Tongue (tissue), 2 donors: ENCODE measurements around the gene SYNPO. TPM values are rescaled to one million over a fixed set of nuclear protein-coding genes. Genes with fewer than 3 reads are reported as not detected.
A peak's percentile ranks its signal among the peaks of the same experiment; 100 is the strongest.

Experiments
- DNase-seq: peaks from one replicate; pipeline ENCODE4 v3.0.0-alpha.2; 2015
- total RNA-seq: library from RNA; depleted of rRNA; stranded (reverse); fragments of >200 nt; gene quantifications from one replicate; pipeline ENCODE4 v1.2.3, GENCODE V29; 2014

The SYNPO gene
- total RNA-seq, 1 donor from 2014 or later: 36.6 TPM

DNA sequence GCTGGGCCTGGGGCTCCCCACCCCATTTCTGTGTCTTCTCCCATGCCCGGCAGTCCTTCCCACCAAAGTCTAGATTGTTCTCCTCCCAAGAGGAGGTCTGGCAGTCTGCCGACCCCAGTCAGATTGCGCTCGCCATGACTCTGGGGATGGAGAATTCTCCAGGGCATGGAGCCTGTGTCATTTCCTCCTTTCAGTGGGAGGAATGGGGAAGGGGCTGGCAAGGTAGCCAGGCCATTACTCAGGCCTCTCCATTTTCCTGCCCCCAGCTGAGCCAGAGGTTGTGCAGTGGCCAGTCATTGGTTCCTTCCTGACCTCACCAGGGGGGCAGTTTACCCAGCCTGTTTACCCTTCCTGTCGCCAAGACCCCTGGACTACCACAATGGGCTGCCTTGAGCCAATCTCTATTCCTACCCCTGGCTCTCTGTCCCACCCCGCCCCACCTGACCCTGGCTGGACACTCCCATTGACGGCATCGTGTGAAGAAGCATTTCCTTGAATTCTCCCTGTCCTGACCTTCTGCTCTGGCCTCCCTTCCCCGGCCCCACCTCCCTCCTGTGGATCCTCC, 628 bp downstream of the SYNPO start:
- no peak for DNase-seq

DNA sequence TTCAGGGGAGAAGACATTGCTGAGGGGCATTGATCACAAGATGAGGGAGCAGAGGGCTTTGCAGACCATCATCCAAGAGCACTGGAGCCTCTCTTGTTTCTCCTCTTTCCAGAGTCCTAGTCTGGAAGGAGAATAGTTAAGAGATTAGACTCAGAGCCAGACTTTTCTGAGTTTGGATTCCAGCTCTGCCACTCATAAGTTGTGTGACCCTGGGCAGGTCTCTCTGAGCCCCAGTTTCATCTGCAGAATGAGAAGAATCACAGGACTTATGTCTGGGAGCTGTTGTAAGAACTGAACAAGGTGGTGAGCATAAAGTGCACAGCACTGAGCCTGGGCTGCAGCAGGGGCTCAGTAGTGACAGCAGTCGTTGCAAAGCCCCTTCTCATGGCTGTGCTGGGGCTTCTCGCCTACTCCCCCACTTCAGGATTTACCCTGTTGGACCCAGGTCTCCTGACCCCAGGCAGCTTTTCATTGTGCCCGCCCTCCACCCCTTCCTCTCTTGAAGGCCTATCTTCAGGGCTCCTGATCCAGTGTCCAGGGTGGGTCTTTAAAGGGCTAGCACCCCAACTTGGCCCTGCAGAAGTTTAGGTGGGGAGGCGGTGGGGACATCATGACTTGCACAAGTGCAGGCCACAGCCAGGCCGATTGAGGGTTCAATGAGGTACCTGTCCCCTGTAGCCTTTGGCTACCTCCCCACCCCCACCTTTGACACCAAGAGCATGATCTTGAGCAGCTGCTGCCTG, 1.5 kb downstream of the SYNPO start:
- no peak for DNase-seq

DNA sequence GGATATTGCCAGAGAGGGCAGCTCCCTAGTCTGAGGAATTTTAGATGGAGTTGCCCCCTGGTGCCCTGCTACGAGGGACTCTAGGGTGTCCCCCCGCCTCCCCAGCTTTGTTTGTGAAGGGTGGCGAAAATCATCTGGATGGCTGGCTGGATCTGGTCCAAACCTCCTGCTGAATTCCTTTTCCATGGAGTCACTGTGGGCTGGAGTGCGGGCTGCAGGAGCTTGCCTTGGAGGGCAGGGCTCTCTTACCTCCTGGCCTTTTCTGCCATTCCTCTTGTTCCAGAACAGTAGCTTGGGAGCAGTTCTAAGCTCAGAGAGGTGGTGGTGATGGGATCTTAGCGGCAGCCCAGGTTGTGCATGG, 2.1 kb downstream of the SYNPO start:
- DNase-seq: peak; percentile 89

DNA sequence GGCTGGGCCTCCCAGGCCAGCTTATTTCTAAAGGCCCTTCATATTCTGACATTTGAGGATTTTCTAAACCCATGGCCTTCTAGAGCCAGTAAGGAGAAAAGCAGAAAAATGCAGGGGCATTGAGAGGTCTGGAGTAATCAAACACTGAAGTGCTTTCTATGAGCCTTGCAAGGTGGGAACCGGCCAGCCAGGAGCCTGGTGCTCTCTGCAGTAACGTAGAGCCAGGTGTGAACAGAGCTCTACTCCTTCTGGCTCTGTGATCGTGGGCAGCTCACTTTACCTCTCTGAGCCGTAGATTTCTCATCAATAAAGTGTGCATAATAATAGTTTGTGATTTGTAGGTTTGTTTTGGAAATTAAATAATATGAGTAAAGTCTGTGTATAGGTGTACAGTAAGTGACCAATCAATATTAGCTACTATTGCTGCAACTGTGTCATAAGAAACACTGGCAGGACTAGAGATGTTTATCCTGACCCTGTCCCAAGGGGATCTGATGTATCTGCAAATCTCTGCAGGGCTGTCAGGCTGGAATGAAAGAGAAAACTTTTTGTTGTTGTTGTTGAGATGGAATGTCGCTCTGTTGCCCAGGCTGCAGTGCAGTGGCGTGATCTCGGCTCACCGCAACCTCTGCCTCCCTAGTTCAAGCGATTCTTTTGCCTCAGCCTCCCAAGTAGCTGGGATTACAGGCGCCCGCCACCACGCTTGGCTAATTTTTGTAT, 2.7 kb downstream of the SYNPO start:
- no peak for DNase-seq

DNA sequence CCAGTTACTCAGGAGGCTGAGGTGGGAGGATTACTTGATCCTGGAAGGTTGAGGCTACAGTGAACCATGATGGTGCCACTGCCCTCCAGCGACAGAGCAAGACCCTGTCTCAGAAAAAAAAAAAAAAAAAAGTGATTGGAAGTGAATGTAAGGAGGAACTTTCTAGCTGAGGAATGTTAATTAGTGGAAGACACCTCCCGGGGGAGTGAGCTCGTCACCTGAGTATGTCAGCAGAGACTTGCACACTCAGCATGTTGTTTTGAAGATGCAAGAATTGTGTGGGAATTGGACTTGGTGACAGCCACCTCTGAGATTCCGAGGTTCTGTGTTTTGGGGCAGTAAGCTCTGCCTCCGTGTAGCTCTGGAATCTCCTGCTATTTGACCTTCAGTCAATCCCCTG, 3.6 kb downstream of the SYNPO start:
- no peak for DNase-seq

DNA sequence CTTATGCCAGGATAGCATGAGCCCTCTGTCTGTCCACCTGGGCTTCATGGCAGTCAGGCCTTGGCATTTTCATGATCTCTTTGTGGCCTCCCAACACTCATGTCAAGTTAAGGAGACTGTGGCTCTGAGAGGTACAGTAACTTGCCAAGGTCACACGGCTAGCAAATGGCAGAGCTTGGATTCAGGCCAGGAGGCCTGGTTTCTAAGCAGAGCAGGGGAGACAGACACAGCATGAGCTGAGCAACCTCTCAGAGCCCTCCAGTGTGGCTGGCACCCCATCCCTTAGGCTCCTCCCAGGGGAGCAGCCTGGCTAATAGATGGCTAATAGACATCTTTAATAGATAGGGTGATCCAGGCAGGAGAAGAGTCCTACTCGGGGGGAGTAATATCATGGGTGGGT, 4.1 kb downstream of the SYNPO start:
- no peak for DNase-seq

DNA sequence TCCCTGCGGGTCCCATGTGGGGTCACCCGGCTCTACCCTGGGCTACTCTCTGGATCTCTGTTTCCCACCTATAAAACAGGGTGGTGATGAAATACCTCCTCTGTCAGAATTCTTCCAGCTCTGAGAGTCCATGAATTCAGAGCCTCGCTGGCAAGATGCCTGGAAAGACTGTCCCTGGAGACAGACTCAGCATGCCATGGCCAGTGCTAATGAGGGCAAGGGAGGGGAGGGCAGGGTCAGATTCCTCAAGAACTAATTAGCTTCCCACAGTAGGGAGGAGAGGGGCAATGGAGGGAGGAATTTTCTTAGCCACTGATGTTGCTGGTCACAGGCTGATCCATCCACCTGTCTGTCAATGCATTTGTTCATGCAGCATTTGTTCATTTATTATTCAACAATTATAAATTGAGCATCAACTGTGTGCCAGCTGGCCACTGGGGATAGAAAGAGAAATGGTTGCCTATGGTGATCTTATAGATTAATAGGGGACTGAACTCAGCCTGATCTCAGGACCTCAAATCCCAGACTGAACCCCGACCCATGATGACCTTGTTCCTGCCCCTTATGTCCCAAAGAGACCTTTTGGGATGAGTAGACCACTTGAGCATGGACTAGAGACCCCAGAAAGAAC, 4.7 kb downstream of the SYNPO start:
- DNase-seq: peak; percentile 77

DNA sequence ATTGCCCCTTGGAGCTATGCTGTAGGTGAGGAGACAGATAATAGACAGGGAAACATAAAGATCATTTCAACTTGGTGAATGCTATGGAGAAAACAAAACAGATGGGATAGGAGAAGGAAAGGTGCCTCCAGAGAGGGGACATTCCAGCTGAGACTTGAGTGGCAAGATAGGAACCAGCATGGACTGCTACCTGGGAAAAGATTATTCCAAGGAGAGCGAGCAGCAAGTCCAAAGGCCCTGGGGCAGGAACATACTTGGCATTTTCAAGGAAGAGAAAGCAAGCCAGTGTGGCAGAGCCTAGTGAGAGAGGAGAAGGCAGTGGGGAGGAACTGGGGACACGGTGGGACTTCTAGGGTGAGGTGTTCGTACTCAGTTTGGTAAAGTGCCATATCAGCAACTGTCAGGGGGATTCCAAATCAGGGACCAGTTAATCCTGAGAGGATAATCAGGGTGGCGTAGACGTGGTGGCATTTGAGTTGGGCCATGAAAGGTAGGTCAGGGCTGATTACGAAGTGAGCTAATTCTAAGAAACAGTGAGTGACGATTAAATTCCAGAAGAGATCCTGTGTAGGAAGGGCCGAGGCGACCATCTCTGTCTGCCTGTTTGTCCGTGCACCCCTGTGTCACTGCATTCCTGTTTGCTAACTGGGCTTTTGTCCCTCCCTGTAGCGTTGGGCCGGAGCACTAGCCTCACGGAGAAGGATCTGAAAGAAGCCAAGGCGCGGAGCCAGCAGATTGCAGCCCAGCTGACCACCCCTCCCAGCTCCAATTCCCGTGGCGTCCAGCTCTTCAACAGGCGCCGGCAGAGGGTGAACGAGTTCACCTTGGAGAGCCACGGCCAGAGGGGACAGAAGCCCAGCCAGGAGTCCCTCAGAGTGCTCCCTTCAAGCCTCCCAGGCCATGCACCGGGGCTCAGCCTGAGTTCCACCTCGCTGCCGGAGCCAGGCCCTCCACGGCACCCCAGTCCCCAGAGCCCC, 7.1 kb downstream of the SYNPO start:
- no peak for DNase-seq

DNA sequence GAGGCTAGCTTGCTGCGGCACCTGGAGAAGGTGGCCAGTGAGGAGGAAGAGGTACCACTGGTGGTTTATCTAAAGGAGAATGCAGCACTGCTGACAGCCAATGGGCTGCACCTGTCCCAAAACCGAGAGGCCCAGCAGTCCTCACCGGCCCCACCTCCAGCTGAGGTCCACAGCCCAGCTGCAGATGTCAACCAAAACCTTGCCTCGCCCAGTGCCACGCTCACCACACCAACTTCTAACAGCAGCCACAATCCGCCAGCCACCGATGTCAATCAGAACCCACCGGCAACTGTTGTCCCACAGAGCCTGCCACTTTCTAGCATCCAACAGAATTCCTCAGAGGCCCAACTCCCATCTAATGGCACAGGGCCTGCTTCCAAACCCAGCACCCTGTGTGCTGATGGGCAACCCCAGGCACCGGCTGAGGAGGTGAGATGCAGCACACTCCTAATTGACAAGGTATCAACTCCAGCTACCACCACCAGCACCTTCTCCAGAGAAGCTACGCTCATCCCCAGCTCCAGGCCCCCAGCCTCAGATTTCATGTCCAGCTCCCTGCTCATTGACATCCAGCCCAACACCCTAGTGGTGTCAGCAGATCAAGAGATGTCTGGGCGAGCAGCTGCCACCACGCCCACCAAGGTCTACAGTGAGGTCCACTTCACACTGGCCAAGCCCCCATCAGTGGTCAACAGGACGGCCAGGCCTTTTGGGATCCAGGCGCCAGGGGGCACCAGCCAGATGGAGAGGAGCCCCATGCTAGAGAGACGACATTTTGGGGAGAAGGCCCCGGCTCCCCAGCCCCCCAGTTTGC, 8.0 kb downstream of the SYNPO start:
- DNase-seq: no peak

DNA sequence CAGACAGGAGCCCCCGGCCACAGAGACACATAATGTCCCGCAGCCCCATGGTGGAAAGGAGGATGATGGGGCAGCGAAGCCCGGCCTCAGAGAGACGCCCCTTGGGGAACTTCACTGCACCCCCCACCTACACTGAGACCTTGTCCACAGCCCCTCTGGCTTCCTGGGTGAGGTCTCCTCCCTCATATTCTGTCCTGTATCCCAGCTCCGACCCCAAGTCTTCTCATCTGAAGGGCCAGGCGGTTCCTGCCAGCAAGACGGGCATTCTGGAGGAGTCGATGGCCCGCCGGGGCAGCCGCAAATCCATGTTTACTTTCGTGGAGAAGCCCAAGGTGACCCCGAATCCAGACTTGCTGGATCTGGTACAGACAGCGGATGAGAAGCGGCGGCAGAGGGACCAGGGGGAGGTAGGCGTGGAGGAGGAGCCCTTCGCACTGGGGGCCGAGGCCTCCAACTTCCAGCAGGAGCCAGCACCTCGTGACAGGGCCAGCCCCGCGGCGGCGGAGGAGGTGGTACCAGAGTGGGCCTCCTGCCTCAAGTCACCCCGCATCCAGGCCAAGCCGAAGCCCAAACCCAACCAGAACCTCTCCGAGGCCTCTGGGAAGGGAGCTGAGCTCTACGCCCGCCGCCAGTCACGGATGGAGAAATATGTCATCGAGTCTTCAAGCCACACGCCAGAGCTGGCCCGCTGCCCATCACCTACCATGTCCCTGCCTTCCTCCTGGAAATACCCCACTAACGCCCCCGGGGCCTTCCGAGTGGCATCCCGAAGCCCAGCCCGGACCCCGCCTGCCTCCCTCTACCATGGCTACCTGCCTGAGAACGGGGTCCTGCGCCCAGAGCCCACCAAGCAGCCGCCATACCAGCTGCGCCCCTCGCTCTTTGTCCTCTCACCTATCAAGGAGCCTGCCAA, 8.9 kb downstream of the SYNPO start:
- DNase-seq: no peak

DNA sequence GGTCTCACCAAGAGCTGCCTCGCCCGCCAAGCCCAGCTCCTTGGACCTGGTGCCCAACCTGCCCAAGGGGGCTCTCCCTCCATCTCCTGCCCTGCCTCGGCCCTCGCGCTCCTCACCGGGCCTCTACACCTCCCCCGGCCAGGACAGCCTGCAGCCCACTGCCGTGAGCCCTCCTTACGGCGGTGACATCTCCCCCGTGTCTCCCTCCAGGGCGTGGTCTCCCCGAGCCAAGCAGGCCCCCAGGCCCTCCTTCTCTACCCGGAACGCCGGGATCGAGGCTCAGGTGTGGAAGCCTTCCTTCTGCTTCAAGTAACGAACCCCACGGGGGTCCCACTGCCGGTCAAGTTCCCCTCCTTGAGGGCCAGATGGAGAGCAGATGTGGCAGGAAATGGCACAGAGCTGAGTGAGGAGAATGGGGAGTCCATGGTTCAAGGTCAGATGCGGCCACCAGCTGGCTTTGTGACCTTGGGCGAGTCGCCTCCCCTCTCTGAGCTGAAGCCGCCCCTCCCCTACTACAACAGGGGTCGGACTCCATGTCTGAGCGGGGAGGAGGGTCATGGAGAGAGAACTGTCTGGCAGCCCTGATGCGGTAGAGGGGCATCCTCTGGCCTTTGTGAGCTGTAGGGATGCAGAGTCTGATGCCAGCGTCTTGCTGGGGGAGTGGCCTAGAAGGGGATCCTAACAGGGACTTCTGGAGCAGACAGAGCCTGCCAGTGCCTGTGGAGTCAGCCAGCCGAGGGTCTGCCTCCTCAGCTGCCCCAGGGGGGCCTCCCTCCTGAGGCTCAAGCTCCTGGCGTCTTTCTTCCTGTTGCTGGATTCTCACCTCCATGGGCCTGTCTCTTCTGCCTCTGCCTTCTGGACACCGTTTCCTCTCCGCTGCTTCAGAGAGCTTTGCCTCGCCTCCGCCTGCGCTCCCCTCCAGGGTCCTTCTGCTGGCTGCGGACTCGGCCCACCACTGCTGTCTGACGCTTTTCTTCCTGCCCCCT, 9.9 kb downstream of the SYNPO start:
- DNase-seq: no peak

DNA sequence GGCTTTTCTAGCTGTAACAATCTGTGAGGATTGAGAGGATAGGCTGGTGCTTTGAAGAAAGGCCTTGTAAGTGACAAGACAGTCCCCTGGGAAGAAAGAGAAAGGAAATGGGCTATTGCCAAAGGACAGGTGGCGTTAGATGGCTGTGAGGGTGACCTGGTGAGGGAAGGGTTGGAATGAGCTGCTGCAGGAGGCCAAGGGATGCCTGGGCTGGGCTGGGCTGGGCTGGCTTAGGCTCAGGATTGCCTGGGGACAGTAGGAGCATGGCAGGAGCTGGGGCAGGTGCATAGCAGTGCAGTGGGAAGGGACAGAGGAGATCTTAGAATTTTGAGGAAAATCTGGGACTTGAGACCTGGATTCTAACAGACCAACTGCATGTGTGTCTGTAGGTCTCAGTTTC, 10.9 kb downstream of the SYNPO start:
- DNase-seq: no peak

DNA sequence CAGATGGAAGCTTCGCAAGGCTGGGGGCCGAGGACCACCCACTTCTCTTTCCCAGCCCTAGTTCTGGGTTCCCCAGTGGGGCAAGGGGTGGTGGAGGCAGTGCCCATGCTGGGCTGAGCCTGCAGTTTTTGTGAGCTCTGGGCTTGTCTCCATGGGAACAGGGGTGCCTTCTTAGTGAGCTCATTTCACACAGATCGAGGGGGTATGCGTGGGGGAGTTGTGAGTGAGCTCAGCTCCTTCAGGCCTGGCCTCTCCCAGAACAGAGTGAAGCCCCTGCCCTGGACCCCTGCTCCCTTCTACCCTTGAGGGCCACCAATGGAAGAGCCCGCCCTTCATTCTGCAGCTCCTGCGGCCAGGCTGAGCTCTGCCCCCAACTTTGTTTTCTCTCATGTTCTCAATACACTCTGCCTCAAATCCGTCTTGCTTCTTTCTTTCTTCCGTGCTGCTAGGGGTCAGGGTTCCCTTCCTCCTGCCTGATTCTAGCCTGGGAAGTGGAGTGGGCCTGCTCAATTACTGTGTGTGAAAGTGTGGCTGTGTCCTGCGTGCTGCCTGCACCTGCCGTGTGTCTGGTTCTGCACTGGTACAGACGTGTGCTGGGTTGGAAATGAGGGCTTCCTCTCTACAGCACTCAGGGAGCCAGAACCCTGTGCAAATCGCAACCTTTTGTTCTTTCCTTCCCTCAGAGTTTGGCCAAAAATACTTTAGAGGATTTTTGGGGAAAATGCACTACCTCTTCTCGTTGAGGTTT, 11.6 kb downstream of the SYNPO start:
- no peak for DNase-seq

DNA sequence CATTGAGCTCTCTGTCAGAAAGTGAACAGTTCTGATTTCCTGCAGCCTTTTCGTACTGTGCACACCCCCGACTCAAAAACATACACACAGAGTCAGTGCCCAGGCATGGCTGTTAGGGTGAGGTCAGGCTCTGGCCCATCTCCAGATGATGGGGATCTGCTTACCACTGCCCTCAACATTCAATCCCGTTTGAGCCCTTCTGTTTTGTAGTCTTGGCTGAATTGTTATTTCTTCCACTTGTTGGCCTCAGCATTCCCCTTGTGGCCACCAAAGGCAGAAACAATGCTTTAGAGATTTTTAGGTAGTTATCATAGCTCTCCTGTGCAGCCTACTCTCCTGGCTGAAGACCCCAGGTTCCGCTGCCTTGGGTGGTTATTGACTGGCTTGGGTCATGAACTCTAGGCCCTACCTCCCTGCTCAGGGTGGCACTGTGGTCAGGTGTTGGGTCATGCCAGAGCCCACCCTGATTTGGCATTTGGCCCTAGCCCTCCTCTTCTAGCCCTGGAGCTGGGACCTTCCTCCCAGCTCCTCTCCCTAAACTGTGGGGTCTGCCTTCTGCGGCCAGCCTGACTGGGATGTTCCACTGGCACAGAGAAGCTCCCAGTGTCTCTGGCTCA, 12.8 kb downstream of the SYNPO start:
- peak; percentile 61 for DNase-seq

DNA sequence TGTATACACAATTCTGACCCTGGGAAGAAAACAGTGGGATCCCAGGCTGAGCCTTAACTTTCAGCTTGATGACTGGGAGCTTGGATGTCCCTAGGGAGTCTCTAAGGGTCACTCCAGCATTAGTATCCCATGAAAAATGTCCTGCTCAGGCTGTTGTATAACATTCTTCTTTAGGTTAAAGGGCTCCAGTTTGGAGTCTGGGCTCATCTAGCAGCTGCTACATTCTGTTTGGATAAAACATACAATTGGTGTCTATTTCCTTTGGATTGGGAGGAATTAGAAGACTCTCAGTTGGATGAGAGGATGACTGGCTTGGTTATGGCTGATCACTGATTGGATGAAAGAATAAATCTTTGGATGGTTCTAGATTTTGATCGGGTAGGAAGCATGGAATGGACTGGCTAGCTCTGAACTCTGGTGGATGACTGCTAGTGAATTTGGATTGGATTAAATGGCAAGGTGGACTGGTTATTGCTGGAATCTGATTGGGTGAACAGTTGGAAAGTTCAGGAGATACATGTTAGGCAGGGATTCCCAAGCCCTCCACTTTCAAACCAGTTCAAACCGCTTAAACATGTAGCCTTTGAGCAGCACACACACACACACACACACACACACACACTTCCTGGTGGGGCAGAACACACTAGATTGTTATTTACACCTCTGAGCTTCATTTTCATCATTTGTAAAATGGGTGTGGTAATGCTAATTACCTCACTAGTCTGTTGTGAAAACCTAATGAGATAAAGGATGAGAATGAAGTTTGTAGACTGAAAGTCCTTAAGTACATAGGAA, 13.5 kb downstream of the SYNPO start:
- peak; percentile 72 for DNase-seq

DNA sequence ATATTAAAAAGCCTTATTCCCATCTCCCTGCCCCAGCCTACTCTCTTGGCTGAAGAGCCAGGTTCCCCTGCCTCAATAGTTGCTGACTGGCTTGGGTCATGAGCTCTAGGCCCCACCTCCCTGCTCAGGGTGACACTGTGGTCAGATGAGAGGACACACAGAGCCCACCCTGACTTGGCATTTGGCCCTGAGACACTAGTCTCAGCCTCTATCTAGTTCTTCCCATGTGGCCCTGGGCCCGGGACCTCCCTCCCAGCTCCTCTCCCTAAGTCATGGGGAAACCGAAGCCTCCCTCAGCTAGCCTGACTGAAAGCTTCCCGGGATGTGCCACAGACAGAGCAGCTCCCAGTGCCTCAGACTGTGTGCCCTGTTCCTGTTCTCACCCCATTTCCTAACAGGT, 14.8 kb downstream of the SYNPO start:
- DNase-seq: no peak
